H9 (cell line): ENCODE results near the gene WEE2. TPM values are rescaled to one million over a fixed set of nuclear protein-coding genes. Genes with fewer than 3 reads are reported as not detected.

Experiments used
- DNase-seq: peaks from one replicate; pipeline ENCODE4 v3.0.0-alpha.2; 2017
- H2AFZ ChIP-seq: one replicate; pipeline ENCODE4 v1.6.1; 2013; ENCODE audit warnings: mild to moderate bottlenecking, low read length, control low read depth, moderate library complexity
- H2AK5ac ChIP-seq: 2 replicates; pipeline ENCODE4 v1.6.1; 2013; ENCODE audit warnings: low read length, control low read depth, mixed read lengths; ENCODE audit not compliant: insufficient read length
- H2BK120ac ChIP-seq: one replicate; pipeline ENCODE4 v1.6.1; 2013; ENCODE audit warnings: low read depth, mild to moderate bottlenecking, low read length, control low read depth, inconsistent platforms; ENCODE audit not compliant: poor library complexity, severe bottlenecking
- H2BK12ac ChIP-seq: 2 replicates; pipeline ENCODE4 v1.6.1; 2013; ENCODE audit warnings: low read length, control low read depth, mixed read lengths, low read depth; ENCODE audit not compliant: insufficient read length
- H2BK15ac ChIP-seq: 2 replicates; pipeline ENCODE4 v1.6.1; 2013; ENCODE audit warnings: low read depth, low read length, control low read depth
- H2BK20ac ChIP-seq: one replicate; pipeline ENCODE4 v1.6.1; 2013; ENCODE audit warnings: low read depth, mild to moderate bottlenecking, low read length, control low read depth, inconsistent platforms; ENCODE audit not compliant: poor library complexity, severe bottlenecking
- H2BK5ac ChIP-seq: 2 replicates; pipeline ENCODE4 v1.6.1; 2013; ENCODE audit warnings: low read length, control low read depth, mixed read lengths; ENCODE audit not compliant: insufficient read length
- H3K14ac ChIP-seq: 2 replicates; pipeline ENCODE4 v1.6.1; 2013; ENCODE audit warnings: low read length, control low read depth; ENCODE audit not compliant: insufficient read depth
- H3K18ac ChIP-seq: 2 replicates; pipeline ENCODE4 v1.6.1; 2013; ENCODE audit warnings: low read depth, mild to moderate bottlenecking, mixed read lengths, low read length, control low read depth; ENCODE audit not compliant: insufficient read length
- H3K23ac ChIP-seq: 2 replicates; pipeline ENCODE4 v1.6.1; 2013; ENCODE audit warnings: low read length, control low read depth, mixed read lengths, low read depth; ENCODE audit not compliant: insufficient read length
- H3K23me2 ChIP-seq: 2 replicates; pipeline ENCODE4 v1.6.1; 2013; ENCODE audit warnings: low read depth, mild to moderate bottlenecking, mixed read lengths, low read length, control low read depth; ENCODE audit not compliant: insufficient read length, poor library complexity, severe bottlenecking
- H3K27ac ChIP-seq: 2 replicates; pipeline ENCODE4 v1.5.1; 2013; ENCODE audit warnings: low read length, control low read depth, mixed read lengths, low read depth; ENCODE audit not compliant: insufficient read length
- H3K27me3 ChIP-seq: 2 replicates; pipeline ENCODE4 v1.6.1; 2013; ENCODE audit warnings: low read length, control low read depth, inconsistent platforms; ENCODE audit not compliant: insufficient read depth
- H3K4ac ChIP-seq: 2 replicates; pipeline ENCODE4 v1.6.1; 2013; ENCODE audit warnings: low read depth, mild to moderate bottlenecking, control low read depth, inconsistent platforms, low read length, moderate library complexity
- H3K4me1 ChIP-seq: 2 replicates; pipeline ENCODE4 v1.6.1; 2013; ENCODE audit warnings: low read length, control low read depth, inconsistent platforms; ENCODE audit not compliant: insufficient read depth
- H3K4me2 ChIP-seq: 2 replicates; pipeline ENCODE4 v1.6.1; 2013; ENCODE audit warnings: low read length, control low read depth, mixed read lengths; ENCODE audit not compliant: insufficient read length, insufficient read depth
- H3K56ac ChIP-seq: 2 replicates; pipeline ENCODE4 v1.6.1; 2013; ENCODE audit warnings: low read depth, mild to moderate bottlenecking, mixed read lengths, low read length, control low read depth; ENCODE audit not compliant: insufficient read length
- H3K79me1 ChIP-seq: 2 replicates; pipeline ENCODE4 v1.6.1; 2013; ENCODE audit warnings: low read depth, mild to moderate bottlenecking, moderate library complexity, low read length, control low read depth, inconsistent platforms; ENCODE audit not compliant: insufficient read depth, poor library complexity, severe bottlenecking
- H3K79me2 ChIP-seq: 2 replicates; pipeline ENCODE4 v1.6.1; 2013; ENCODE audit warnings: low read length, control low read depth, inconsistent platforms; ENCODE audit not compliant: insufficient read depth
- H3K9ac ChIP-seq: 2 replicates; pipeline ENCODE4 v1.6.1; 2013; ENCODE audit warnings: low read length, control low read depth, mixed read lengths; ENCODE audit not compliant: insufficient read length; ENCODE audit errors: extremely low read depth
- H3K9me3 ChIP-seq: one replicate; pipeline ENCODE4 v1.6.1; 2013; ENCODE audit warnings: low read depth, low read length, inconsistent platforms; ENCODE audit not compliant: control insufficient read depth
- H3T11ph ChIP-seq: one replicate; pipeline ENCODE4 v1.6.1; 2013; ENCODE audit warnings: mild to moderate bottlenecking, low read length, control low read depth, inconsistent platforms
- H4K20me1 ChIP-seq: one replicate; pipeline ENCODE4 v1.6.1; 2013; ENCODE audit not compliant: control insufficient read depth, insufficient read length, insufficient read depth
- H4K5ac ChIP-seq: 2 replicates; pipeline ENCODE4 v1.6.1; 2013; ENCODE audit warnings: low read depth, mild to moderate bottlenecking, mixed read lengths, low read length, control low read depth; ENCODE audit not compliant: insufficient read length
- H4K8ac ChIP-seq: replicated peaks from 2 replicates; pipeline ENCODE4 v1.6.1; 2013; ENCODE audit warnings: low read length, control low read depth, mixed read lengths, low read depth; ENCODE audit not compliant: insufficient read length
- H4K91ac ChIP-seq: 2 replicates; pipeline ENCODE4 v1.6.1; 2013; ENCODE audit warnings: low read depth, mild to moderate bottlenecking, moderate library complexity, mixed read lengths, low read length, control low read depth; ENCODE audit not compliant: insufficient read length
- H3K27ac Mint-ChIP-seq, 3 experiments: 2 replicates in 2 of 3; 3 replicates in 1 of 3; pipeline ENCODE4 v1.8.0; 2020 to 2021; ENCODE audit warnings: mixed read lengths in 3 of 3, mild to moderate bottlenecking in 1 of 3, moderate library complexity in 1 of 3
- H3K27me3 Mint-ChIP-seq: 2 replicates; pipeline ENCODE4 v1.8.0; 2021; ENCODE audit warnings: low read depth, mild to moderate bottlenecking, moderate library complexity, mixed read lengths
- H3K36me3 Mint-ChIP-seq, 3 experiments: 2 replicates in 2 of 3; 3 replicates in 1 of 3; pipeline ENCODE4 v1.8.0; 2020 to 2021; ENCODE audit warnings: low read depth in 3 of 3, mixed read lengths in 3 of 3; ENCODE audit not compliant: insufficient read depth in 1 of 3
- H3K4me1 Mint-ChIP-seq, 2 experiments: 2 replicates each; pipeline ENCODE4 v1.8.0; 2020; ENCODE audit warnings: mixed read lengths in 2 of 2
- H3K4me3 Mint-ChIP-seq, 2 experiments: 2 replicates in 1 of 2; 3 replicates in 1 of 2; pipeline ENCODE4 v1.8.0; 2020 to 2021; ENCODE audit warnings: mild to moderate bottlenecking in 2 of 2, mixed read lengths in 2 of 2, moderate library complexity in 1 of 2
- H3K9me3 Mint-ChIP-seq, 2 experiments: 2 replicates in 1 of 2; 3 replicates in 1 of 2; pipeline ENCODE4 v1.8.0; 2020; ENCODE audit warnings: mild to moderate bottlenecking in 2 of 2, mixed read lengths in 2 of 2, moderate library complexity in 1 of 2
- CTCF ChIP-seq: fragments of 200-600 bp; sonication (generic); conservative IDR thresholded peaks from 3 replicates; pipeline ENCODE4 v1.8.0; 2021; ENCODE audit warnings: antibody characterized with exemption, mild to moderate bottlenecking
- WGBS: extraction: QIAGEN DNeasy Blood & Tissue Kit; methylation state at CpG from one replicate; pipeline ENCODE4 v1.1.7; 2013; ENCODE audit warnings: missing lambda C conversion rate, low lambda C conversion rate, mixed read lengths; ENCODE audit not compliant: insufficient read length; ENCODE audit errors: extremely low coverage; 5-methylcytosine and 5-hydroxymethylcytosine counted together
- total RNA-seq: library from RNA; stranded (reverse); gene quantifications from 2 replicates; pipeline ENCODE4 v1.2.1, GENCODE V29; 2021

Gene WEE2
- total RNA-seq, 1 experiment from 2014 or later, result not detected

GRCh38 chr7:141663081-141663849 is 44.9 kb upstream of the WEE2 start:
- Histone ChIP-seq H2AK5ac (no peak overlapping the region), H3K4me2 (no peak overlapping the region), H3K4ac (no peak overlapping the region), H2BK12ac (no peak overlapping the region), H2BK5ac (no peak overlapping the region), H3K9me3 (no peaks in the 10 kb centered on the region), H2BK20ac (no peak overlapping the region), H3K23me2 (no peaks in the 10 kb centered on the region), H3K56ac (no peak overlapping the region), H3K27me3 (no peaks in the 10 kb centered on the region), H4K8ac (no peak overlapping the region), H3K79me2 (no peaks in the 10 kb centered on the region), H3K27ac (no peak overlapping the region), H3K9ac (no peak overlapping the region), H4K5ac (no peak overlapping the region), H3K23ac (no peak overlapping the region), H3K79me1 (no peaks in the 10 kb centered on the region), H4K20me1 (no peaks in the 10 kb centered on the region), H4K91ac (no peak overlapping the region), H2BK120ac (no peak overlapping the region), H3T11ph (no peak overlapping the region), H2BK15ac (no peak overlapping the region), H3K14ac (no peak overlapping the region), H3K18ac (no peak overlapping the region), H3K4me1 (no peaks in the 10 kb centered on the region), H2AFZ (no peak overlapping the region)
- H3K27ac Mint-ChIP-seq, result peak overlapping the region in 2 of 3 experiments; percentile 36 to 72; a peak in 2 of 7 replicates
- no peaks in the 10 kb centered on the region for H3K4me1 Mint-ChIP-seq
- no peak for TF ChIP-seq CTCF
- H3K9me3 Mint-ChIP-seq, result no peaks in the 10 kb centered on the region; a peak in 1 of 5 replicates
- peaks cover 17 to 61% (median 45%) of the 10 kb centered on the region in 3 experiments; a peak in 6 of 7 replicates for H3K36me3 Mint-ChIP-seq
- H3K27me3 Mint-ChIP-seq, result no peaks in the 10 kb centered on the region
- DNase-seq, result no peak
- no peak overlapping the region for H3K4me3 Mint-ChIP-seq
- WGBS, result no CpG with 5 or more reads among the region's 6 CpGs
